Measurements from ENCODE around the gene NPAS1.

GRCh38 chr19:46999878-47000277 is 19.8 kb upstream of the NPAS1 start:
- TF ChIP-seq CTCF (IDR thresholded peaks at IDR 0.05 in 8 of 11, conservative IDR thresholded peaks at IDR 0.05 in 3 of 11) (no peak), POLR2AphosphoS5 (IDR thresholded peaks at IDR 0.05) (peak in 1 of 3 donors; percentile 31)
